Hypothalamus (tissue), 51 donors: ENCODE measurements around the gene GAREM1.

Source experiments
- DNase-seq, 51 donors: peaks; one replicate each; lab custom pipeline; 2025; lab: John Stamatoyannopoulos, UW

GAREM1 gene

GRCh38 chr18:32427084-32427900, 43.4 kb downstream of the GAREM1 start:
- no peak for DNase-seq

DNA sequence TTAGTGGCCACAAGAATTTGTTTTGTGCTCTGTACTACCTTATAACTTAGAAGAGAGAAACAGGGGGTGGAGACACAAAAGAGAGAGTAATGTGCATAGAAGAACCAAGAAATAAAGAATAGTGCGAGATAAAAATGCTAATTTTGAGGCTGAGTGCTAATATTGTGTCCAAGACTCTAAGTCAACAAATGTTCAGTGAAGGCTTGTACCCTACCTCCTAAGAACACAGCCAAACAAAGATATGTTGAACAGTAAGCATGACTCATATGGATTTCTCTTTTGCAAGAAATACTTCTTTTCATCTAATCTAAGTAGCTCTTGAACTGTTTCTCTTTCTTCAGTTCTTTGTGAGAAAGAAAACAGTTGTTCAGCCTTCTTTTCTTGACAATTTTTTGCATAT, 45.2 kb downstream of the GAREM1 start:
- DNase-seq, result no peak

GRCh38 chr18:32424696-32425095, 46.0 kb downstream of the GAREM1 start:
- peak in 3 of 51 donors; percentile 11 to 29 (median 14) for DNase-seq

- no peak for DNase-seq
These were observed 47.5 kb downstream of the GAREM1 start for GRCh38 chr18:32422978-32423740.

- no peak for DNase-seq
These were observed 48.5 kb downstream of the GAREM1 start for GRCh38 chr18:32422201-32422600.

DNA sequence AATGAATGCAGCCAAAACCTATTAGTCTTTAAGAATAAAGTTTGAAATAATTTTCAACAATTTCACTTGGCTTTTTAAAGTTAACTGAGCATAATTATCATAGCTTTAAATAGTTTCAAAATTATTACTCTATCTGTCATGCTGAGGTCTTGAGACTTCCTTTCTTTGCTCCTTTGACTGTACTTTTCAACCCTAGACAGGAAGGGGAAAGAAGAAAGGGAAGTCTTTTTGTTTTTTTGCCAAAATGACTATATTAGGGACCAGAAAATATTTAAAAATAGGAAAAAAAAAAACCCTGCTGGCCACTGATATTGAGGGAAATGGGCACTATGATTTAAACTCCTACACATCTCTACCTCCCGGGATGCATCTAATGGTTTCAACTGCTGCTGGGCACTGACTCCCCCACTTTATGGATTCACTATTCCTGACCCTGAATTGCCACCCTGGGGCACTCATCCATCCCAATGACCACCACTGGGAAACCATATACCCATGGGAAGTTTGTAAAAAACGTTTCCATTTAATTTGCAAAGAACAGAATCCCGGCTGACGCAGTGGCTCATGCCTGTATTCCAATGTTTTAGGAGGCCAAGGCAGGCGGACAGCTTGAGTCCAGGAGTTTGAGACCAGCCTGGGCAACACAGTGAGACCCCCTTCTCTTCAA, 50.5 kb downstream of the GAREM1 start:
- no peak for DNase-seq

DNA sequence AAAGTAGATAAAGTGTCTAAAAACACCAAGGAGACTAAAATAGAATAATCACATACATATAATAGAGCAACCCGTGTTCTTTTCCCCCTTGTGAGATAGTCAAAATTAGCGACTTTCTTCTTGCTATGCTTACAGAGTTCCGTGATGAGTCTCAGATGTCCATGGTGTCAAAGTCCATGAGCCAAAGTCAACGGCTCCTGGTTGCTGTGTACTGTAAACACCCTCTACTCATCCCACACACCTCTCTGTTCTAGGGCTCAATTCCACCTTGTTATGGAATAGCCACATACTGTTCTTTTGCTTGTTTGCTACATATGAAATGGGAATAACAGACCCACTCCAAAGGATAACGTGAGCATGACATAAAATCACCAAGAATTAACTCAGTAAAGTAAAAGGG, 52.5 kb downstream of the GAREM1 start:
- no peak for DNase-seq

DNA sequence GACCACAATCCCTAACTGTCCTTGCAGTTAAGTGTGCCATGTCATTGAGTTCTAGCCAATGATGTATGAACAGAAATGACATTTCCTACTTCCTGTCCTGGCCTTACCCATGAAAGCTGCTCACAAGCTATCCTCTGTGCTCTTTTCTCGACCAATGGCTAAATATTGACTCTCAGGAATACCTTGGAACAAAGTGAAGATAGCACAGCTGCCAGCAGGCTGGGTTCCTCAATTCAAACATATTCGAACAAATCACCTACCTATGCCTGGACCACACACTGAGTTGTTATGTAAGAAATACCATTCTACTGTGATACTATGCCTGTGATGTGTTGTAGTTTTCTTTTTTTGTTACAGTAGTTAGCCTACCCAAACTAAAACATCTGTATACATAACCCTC, 65.1 kb downstream of the GAREM1 start:
- no peak for DNase-seq

- no peak for DNase-seq
These were observed 69.1 kb downstream of the GAREM1 start for GRCh38 chr18:32401621-32402020.

GRCh38 chr18:32393407-32393806, 77.3 kb downstream of the GAREM1 start:
- DNase-seq, result no peak

DNA sequence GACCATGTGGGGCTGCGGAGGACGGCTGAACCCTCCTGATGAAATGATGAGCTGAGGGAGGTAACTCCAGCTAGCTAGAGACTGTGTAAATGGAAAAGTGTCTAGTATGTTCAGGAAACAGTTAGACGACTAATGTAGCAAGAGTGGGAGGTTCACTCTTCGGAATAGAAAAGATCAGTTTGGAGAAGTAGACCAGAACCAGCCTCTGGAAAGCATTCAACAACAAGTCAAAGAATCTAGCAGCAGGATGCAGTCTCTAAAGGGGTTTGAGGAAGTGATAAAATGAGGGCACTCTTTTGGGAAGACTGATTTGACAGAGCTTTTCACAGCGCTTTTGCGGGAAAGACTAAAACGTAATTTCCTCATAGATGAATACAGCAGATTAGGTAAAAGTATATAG, 79.6 kb downstream of the GAREM1 start:
- DNase-seq, result no peak

DNA sequence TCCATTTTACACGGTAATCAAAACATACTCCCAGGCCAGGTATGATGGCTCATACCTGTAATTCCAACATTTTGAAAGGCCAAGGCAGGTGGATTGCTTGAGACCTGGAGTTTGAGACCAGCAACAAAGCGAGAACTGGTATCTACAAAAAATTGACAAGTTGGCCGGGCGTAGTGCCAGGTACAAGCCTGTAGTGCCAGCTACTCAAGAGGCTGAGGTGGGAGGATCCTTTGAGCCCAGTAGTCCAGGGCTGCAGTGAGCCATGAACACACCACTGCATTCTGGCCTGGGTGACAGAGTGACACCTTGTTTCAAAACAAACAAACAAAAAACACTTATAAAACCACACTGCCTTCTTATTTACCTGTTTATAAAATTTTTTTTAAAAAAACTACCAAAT, 80.8 kb downstream of the GAREM1 start:
- DNase-seq, result no peak

DNA sequence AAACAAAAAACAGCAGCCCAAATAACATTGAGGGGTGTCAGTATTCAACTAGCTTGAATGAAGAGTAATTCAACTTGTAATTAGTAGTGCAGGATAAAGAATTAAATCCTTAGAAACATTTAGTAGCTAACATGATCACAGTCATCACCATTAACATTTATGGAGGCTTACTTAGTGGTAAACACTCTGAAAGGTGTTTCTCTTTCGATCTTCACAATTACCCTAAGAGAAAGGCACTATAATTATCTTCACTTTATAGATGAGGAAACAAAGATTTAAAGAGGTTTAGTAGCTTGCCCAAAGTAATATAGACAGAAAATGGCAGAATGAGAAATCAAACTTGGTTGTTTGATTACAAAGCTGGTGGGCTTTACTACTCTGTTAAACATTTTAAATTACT, 81.5 kb downstream of the GAREM1 start:
- no peak for DNase-seq

DNA sequence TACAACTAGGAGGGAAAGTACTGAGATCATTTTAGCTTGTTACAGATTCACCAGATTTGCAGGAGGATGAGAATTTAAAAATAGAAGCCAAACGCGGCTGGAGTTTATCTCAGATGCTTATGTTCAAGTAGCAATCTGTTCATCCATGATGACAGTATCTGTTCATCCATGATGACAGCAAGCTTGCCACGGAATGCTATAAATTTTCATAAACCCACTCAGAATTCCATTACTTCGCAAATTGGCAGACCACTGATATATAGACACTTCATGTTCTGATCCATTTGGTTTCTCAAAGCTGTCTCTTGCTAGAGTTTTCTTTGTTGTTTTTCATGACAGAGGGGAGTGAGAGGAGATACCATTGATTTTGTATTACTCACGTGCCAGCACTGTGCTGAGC, 84.2 kb downstream of the GAREM1 start:
- DNase-seq, result no peak

GRCh38 chr18:32383050-32383819, 87.4 kb downstream of the GAREM1 start:
- DNase-seq, result no peak

DNA sequence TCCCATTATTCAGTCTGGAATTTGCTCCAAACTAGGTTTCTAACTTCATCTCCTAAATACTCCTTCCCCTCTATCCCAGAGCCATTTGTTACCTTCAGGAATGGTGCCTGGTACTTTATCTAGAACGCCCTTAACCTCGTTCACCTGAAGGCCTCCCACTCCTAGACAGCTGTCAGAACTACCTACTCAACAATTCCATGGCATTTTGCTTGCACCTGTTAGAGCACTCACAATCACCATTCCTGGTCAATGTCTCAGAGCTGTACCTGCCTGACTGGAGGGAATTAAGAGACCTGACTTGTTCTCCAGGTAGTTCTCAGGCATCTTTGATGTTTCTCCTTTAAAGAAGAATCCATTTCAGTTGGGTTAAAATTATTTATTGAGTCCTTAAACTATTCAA, 88.9 kb downstream of the GAREM1 start:
- no peak for DNase-seq

GRCh38 chr18:32380559-32380958, 90.1 kb downstream of the GAREM1 start:
- no peak for DNase-seq

GRCh38 chr18:32379891-32380290, 90.8 kb downstream of the GAREM1 start:
- DNase-seq, result no peak

DNA sequence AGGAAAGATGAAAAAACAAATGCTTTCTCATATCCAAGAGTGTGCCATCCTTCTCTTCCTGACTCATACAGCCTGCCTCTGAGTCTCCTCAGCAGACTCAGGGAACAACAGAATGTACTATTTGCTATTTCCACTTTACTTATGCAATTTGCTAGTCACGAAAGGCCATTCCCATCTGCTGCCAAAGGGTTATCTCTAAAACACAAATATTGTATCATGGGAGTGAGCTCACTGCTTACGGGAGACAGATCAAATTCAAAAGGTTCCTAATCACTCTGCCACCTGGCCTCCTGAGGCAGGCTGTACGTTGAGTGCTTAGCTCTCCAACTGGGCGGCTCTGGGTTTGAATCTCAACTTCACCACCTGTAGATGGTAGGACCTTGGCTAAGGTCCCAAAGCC, 92.0 kb downstream of the GAREM1 start:
- DNase-seq, result no peak

DNA sequence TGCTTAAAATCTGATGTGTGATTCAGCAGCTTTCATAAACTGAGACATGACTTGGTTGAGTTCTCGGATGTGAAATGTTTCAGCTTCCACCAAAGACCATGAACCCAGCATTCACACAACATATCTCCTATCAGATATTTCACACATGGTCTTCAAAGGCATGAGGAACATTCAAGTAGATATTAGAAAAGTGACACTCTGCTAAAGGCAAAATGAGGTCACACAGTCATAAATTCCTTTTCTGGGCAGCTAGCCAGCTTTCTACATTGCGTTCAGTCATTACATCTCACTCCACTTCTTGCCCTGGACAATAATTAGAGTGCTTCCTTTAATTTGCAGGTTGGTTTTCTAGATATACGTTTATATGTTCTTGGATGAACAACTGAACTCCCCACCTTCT, 96.7 kb downstream of the GAREM1 start:
- DNase-seq, result no peak

DNA sequence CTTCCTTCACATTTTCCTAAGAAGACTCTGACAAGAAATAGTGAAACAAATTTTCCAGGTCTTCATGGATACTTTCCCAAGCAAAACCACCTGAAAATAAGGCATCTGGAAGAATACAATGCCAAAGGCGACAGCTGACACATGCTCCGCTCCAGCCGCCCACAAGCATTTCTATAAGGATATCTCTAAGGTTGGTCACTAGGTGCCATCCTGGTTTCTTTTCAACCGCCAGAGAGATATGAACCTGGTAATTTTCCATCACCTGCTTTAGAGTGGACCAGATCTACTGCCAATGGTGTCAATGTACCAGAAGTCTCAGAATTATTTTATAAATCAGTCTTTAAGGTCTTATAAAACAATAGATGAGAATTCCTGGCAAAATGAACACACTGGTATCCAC, 97.2 kb downstream of the GAREM1 start:
- no peak for DNase-seq
